Measurements from ENCODE around the gene OR4P4. TPM values are rescaled to one million over a fixed set of nuclear protein-coding genes. Genes with fewer than 3 reads are reported as not detected.

The OR4P4 gene
- total and polyA plus RNA-seq, 2 of the 13 experiments (the other 11 are each of a cell fraction or from before 2014, with no cell fraction given), result not detected

GRCh38 chr11:55658031-55658573 is 23.2 kb downstream of the OR4P4 start (continued):
- TF ChIP-seq NR0B2 (CRISPR knock-in tag; IDR thresholded peaks at IDR 0.05) (no peak), ATF5 (CRISPR knock-in tag; IDR thresholded peaks at IDR 0.05; ENCODE audit: low read depth) (no peak)
- TF ChIP-seq, protein P1, sequence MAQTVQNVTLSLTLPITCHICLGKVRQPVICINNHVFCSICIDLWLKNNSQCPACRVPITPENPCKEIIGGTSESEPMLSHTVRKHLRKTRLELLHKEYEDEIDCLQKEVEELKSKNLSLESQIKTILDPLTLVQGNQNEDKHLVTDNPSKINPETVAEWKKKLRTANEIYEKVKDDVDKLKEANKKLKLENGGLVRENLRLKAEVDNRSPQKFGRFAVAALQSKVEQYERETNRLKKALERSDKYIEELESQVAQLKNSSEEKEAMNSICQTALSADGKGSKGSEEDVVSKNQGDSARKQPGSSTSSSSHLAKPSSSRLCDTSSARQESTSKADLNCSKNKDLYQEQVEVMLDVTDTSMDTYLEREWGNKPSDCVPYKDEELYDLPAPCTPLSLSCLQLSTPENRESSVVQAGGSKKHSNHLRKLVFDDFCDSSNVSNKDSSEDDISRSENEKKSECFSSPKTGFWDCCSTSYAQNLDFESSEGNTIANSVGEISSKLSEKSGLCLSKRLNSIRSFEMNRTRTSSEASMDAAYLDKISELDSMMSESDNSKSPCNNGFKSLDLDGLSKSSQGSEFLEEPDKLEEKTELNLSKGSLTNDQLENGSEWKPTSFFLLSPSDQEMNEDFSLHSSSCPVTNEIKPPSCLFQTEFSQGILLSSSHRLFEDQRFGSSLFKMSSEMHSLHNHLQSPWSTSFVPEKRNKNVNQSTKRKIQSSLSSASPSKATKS (CRISPR knock-in tag; IDR thresholded peaks at IDR 0.05), result no peak

- ATAC-seq, result no peak
- DNase-seq (ENCODE audit: low spot score), result no peak
- BruUV-seq (replicated peaks), result no TSS peak
- TF ChIP-seq ATAD3A (CRISPR knock-in tag; IDR thresholded peaks at IDR 0.05) (no peak), IRF2 (CRISPR knock-in tag; IDR thresholded peaks at IDR 0.05) (no peak)
- POLR2A ChIA-PET, result no interaction called here
- no peak for FAIRE-seq
- CTCF ChIA-PET (ENCODE audit: low intra/inter-chr PET ratio, low total read pairs), result no interaction called here
- peaks cover 24% of the 10 kb centered on the region for H3K9me3 ChIP-seq (ENCODE audit: low read length)
- no peaks in the 10 kb centered on the region for H3K27me3 ChIP-seq (ENCODE audit: control insufficient read depth in 1 of 2, insufficient read depth in 2 of 2, low read length in 2 of 2)
- no peaks in the 10 kb centered on the region for H4K20me1 ChIP-seq (ENCODE audit: insufficient read depth, low read length)
- H3K4me2 ChIP-seq (ENCODE audit: low read depth, low read length), result no peak overlapping the region
- H3K27ac ChIP-seq (ENCODE audit: extremely low read length, insufficient read depth, low read length), result no peak overlapping the region
- H3K4me1 ChIP-seq (ENCODE audit: insufficient read depth, low read length), result no peaks in the 10 kb centered on the region
- H2AFZ ChIP-seq (ENCODE audit: low read length), result no peak overlapping the region
- in situ Hi-C loops (cut with HindIII; ENCODE audit: extremely low pct_ligation_motif_present, low pct_unique_long_range_greater_than_20kb), result no loop called here
- H3K79me2 ChIP-seq (ENCODE audit: insufficient read depth, low read length), result no peaks in the 10 kb centered on the region
- no peak overlapping the region for H3K4me3 ChIP-seq (replicated peaks in 1 of 3; ENCODE audit: insufficient read depth in 1 of 3, low read depth in 2 of 3, low read length in 3 of 3)
- intact Hi-C loops (cut with micrococcal nuclease; ENCODE audit: unreplicated experiment), result no loop called here
- H3K36me3 ChIP-seq (replicated peaks in 1 of 2; ENCODE audit: control insufficient read depth in 1 of 2, insufficient read depth in 2 of 2, low read length in 2 of 2), result no peaks in the 10 kb centered on the region
- WGBS (ENCODE audit: low lambda C conversion rate), result 20% methylated on average over 1 of the region's 1 CpG
- H3K9ac ChIP-seq (ENCODE audit: insufficient read depth, low read depth, low read length), result no peak overlapping the region
These were observed 23.7 kb downstream of the OR4P4 start for GRCh38 chr11:55658608-55659007.

Measured in HepG2 (cell line).